ENCODE data around the gene INPP5F.

INPP5F gene

GRCh38 chr10:119849944-119850343 is 124.1 kb downstream of the INPP5F start:
- Histone ChIP-seq H3K36me3 (ENCODE audit: control insufficient read depth in 2 of 2, insufficient read depth in 2 of 2, low read length in 2 of 2) (peaks cover 24 to 32% of the 10 kb centered on the region in 2 donors), H3K4me3 (ENCODE audit: low read length in 2 of 2) (no peak overlapping the region), H3K27me3 (ENCODE audit: control insufficient read depth in 1 of 2, insufficient read depth in 2 of 2, low read length in 2 of 2) (no peaks in the 10 kb centered on the region), H3K27ac (ENCODE audit: low read length) (no peak overlapping the region), H3K9me3 (ENCODE audit: control insufficient read depth in 2 of 2, low read length in 2 of 2) (no peaks in the 10 kb centered on the region), H3K9ac (ENCODE audit: low read length in 2 of 2) (no peak overlapping the region), H3K4me1 (ENCODE audit: control insufficient read depth, insufficient read depth, low read length) (no peaks in the 10 kb centered on the region)

- no peak overlapping the region for H3K27ac ChIP-seq (ENCODE audit: low read length)
Measured at GRCh38 chr10:119852277-119852676, 126.4 kb downstream of the INPP5F start.

GRCh38 chr10:119852822-119853221 is 127.0 kb downstream of the INPP5F start:
- H3K36me3 ChIP-seq (ENCODE audit: control insufficient read depth in 2 of 2, insufficient read depth in 2 of 2, low read length in 2 of 2): peaks cover 10 to 30% of the 10 kb centered on the region in 2 donors
- no peaks in the 10 kb centered on the region for H3K4me1 ChIP-seq (ENCODE audit: control insufficient read depth, insufficient read depth, low read length)

More at GRCh38 chr10:119852277-119852676, 126.4 kb downstream of the INPP5F start:
- Histone ChIP-seq H3K4me3 (ENCODE audit: low read length in 2 of 2) (no peak overlapping the region), H3K4me1 (ENCODE audit: control insufficient read depth, insufficient read depth, low read length) (no peaks in the 10 kb centered on the region), H3K36me3 (ENCODE audit: control insufficient read depth in 2 of 2, insufficient read depth in 2 of 2, low read length in 2 of 2) (peaks cover 10 to 30% of the 10 kb centered on the region in 2 donors), H3K27me3 (ENCODE audit: control insufficient read depth in 1 of 2, insufficient read depth in 2 of 2, low read length in 2 of 2) (no peaks in the 10 kb centered on the region), H3K9ac (ENCODE audit: low read length in 2 of 2) (no peak overlapping the region), H3K9me3 (ENCODE audit: control insufficient read depth in 2 of 2, low read length in 2 of 2) (no peaks in the 10 kb centered on the region)

GRCh38 chr10:119853574-119853973 is 127.7 kb downstream of the INPP5F start:
- H3K36me3 ChIP-seq (ENCODE audit: control insufficient read depth in 2 of 2, insufficient read depth in 2 of 2, low read length in 2 of 2): peaks cover 10 to 30% of the 10 kb centered on the region in 2 donors
- H3K27me3 ChIP-seq (ENCODE audit: control insufficient read depth in 1 of 2, insufficient read depth in 2 of 2, low read length in 2 of 2): no peaks in the 10 kb centered on the region
- no peak overlapping the region for H3K4me3 ChIP-seq (ENCODE audit: low read length in 2 of 2)
- no peak overlapping the region for H3K27ac ChIP-seq (ENCODE audit: low read length)
- no peaks in the 10 kb centered on the region for H3K4me1 ChIP-seq (ENCODE audit: control insufficient read depth, insufficient read depth, low read length)
- no peaks in the 10 kb centered on the region for H3K9me3 ChIP-seq (ENCODE audit: control insufficient read depth in 2 of 2, low read length in 2 of 2)
- H3K9ac ChIP-seq (ENCODE audit: low read length in 2 of 2): no peak overlapping the region

More at GRCh38 chr10:119852822-119853221, 127.0 kb downstream of the INPP5F start:
- H3K9ac ChIP-seq (ENCODE audit: low read length in 2 of 2): no peak overlapping the region
- H3K4me3 ChIP-seq (ENCODE audit: low read length in 2 of 2): no peak overlapping the region
- no peak overlapping the region for H3K27ac ChIP-seq (ENCODE audit: low read length)
- no peaks in the 10 kb centered on the region for H3K27me3 ChIP-seq (ENCODE audit: control insufficient read depth in 1 of 2, insufficient read depth in 2 of 2, low read length in 2 of 2)
- no peaks in the 10 kb centered on the region for H3K9me3 ChIP-seq (ENCODE audit: control insufficient read depth in 2 of 2, low read length in 2 of 2)

- H3K4me1 ChIP-seq (ENCODE audit: control insufficient read depth, insufficient read depth, low read length): no peaks in the 10 kb centered on the region
- no peak overlapping the region for H3K27ac ChIP-seq (ENCODE audit: low read length)
- no peak overlapping the region for H3K4me3 ChIP-seq (ENCODE audit: low read length in 2 of 2)
- H3K27me3 ChIP-seq (ENCODE audit: control insufficient read depth in 1 of 2, insufficient read depth in 2 of 2, low read length in 2 of 2): no peaks in the 10 kb centered on the region
- H3K9ac ChIP-seq (ENCODE audit: low read length in 2 of 2): no peak overlapping the region
- H3K9me3 ChIP-seq (ENCODE audit: control insufficient read depth in 2 of 2, low read length in 2 of 2): no peaks in the 10 kb centered on the region
- peaks cover 0 to 17% of the 10 kb centered on the region in 2 donors for H3K36me3 ChIP-seq (ENCODE audit: control insufficient read depth in 2 of 2, insufficient read depth in 2 of 2, low read length in 2 of 2)
Measured at GRCh38 chr10:119858063-119858462, 132.2 kb downstream of the INPP5F start.

- peaks cover 0 to 9% of the 10 kb centered on the region in 2 donors for H3K36me3 ChIP-seq (ENCODE audit: control insufficient read depth in 2 of 2, insufficient read depth in 2 of 2, low read length in 2 of 2)
- no peak overlapping the region for H3K4me3 ChIP-seq (ENCODE audit: low read length in 2 of 2)
- no peaks in the 10 kb centered on the region for H3K9me3 ChIP-seq (ENCODE audit: control insufficient read depth in 2 of 2, low read length in 2 of 2)
- H3K9ac ChIP-seq (ENCODE audit: low read length in 2 of 2): no peak overlapping the region
- H3K27ac ChIP-seq (ENCODE audit: low read length): no peak overlapping the region
- no peaks in the 10 kb centered on the region for H3K4me1 ChIP-seq (ENCODE audit: control insufficient read depth, insufficient read depth, low read length)
- H3K27me3 ChIP-seq (ENCODE audit: control insufficient read depth in 1 of 2, insufficient read depth in 2 of 2, low read length in 2 of 2): no peaks in the 10 kb centered on the region
Measured at GRCh38 chr10:119859420-119860258, 133.8 kb downstream of the INPP5F start.

GRCh38 chr10:119860866-119861607 is 135.2 kb downstream of the INPP5F start:
- no peak overlapping the region for H3K4me3 ChIP-seq (ENCODE audit: low read length in 2 of 2)
- H3K27me3 ChIP-seq (ENCODE audit: control insufficient read depth in 1 of 2, insufficient read depth in 2 of 2, low read length in 2 of 2): no peaks in the 10 kb centered on the region
- peaks cover 0 to 6% of the 10 kb centered on the region in 2 donors for H3K36me3 ChIP-seq (ENCODE audit: control insufficient read depth in 2 of 2, insufficient read depth in 2 of 2, low read length in 2 of 2)
- no peaks in the 10 kb centered on the region for H3K9me3 ChIP-seq (ENCODE audit: control insufficient read depth in 2 of 2, low read length in 2 of 2)
- H3K27ac ChIP-seq (ENCODE audit: low read length): no peak overlapping the region
- no peaks in the 10 kb centered on the region for H3K4me1 ChIP-seq (ENCODE audit: control insufficient read depth, insufficient read depth, low read length)
- no peak overlapping the region for H3K9ac ChIP-seq (ENCODE audit: low read length in 2 of 2)

GRCh38 chr10:119862524-119862923 is 136.7 kb downstream of the INPP5F start:
- no peaks in the 10 kb centered on the region for H3K27me3 ChIP-seq (ENCODE audit: control insufficient read depth in 1 of 2, insufficient read depth in 2 of 2, low read length in 2 of 2)
- H3K4me3 ChIP-seq (ENCODE audit: low read length in 2 of 2): no peak overlapping the region
- no peaks in the 10 kb centered on the region for H3K9me3 ChIP-seq (ENCODE audit: control insufficient read depth in 2 of 2, low read length in 2 of 2)
- no peak overlapping the region for H3K27ac ChIP-seq (ENCODE audit: low read length)
- no peaks in the 10 kb centered on the region for H3K36me3 ChIP-seq (ENCODE audit: control insufficient read depth in 2 of 2, insufficient read depth in 2 of 2, low read length in 2 of 2)
- H3K9ac ChIP-seq (ENCODE audit: low read length in 2 of 2): no peak overlapping the region
- no peaks in the 10 kb centered on the region for H3K4me1 ChIP-seq (ENCODE audit: control insufficient read depth, insufficient read depth, low read length)

- Histone ChIP-seq H3K4me1 (ENCODE audit: control insufficient read depth, insufficient read depth, low read length) (no peaks in the 10 kb centered on the region), H3K27ac (ENCODE audit: low read length) (no peak overlapping the region), H3K36me3 (ENCODE audit: control insufficient read depth in 2 of 2, insufficient read depth in 2 of 2, low read length in 2 of 2) (no peaks in the 10 kb centered on the region), H3K9ac (ENCODE audit: low read length in 2 of 2) (no peak overlapping the region), H3K9me3 (ENCODE audit: control insufficient read depth in 2 of 2, low read length in 2 of 2) (no peaks in the 10 kb centered on the region), H3K27me3 (ENCODE audit: control insufficient read depth in 1 of 2, insufficient read depth in 2 of 2, low read length in 2 of 2) (no peaks in the 10 kb centered on the region), H3K4me3 (ENCODE audit: low read length in 2 of 2) (no peak overlapping the region)
Measured at GRCh38 chr10:119863951-119864565, 138.2 kb downstream of the INPP5F start.

- H3K9ac ChIP-seq (ENCODE audit: low read length in 2 of 2): no peak overlapping the region
Measured at GRCh38 chr10:119865699-119866240, 139.9 kb downstream of the INPP5F start.

More at GRCh38 chr10:119865699-119866240, 139.9 kb downstream of the INPP5F start:
- H3K9me3 ChIP-seq (ENCODE audit: control insufficient read depth in 2 of 2, low read length in 2 of 2): no peaks in the 10 kb centered on the region
- no peaks in the 10 kb centered on the region for H3K36me3 ChIP-seq (ENCODE audit: control insufficient read depth in 2 of 2, insufficient read depth in 2 of 2, low read length in 2 of 2)
- H3K4me1 ChIP-seq (ENCODE audit: control insufficient read depth, insufficient read depth, low read length): no peaks in the 10 kb centered on the region
- H3K27ac ChIP-seq (ENCODE audit: low read length): no peak overlapping the region
- no peaks in the 10 kb centered on the region for H3K27me3 ChIP-seq (ENCODE audit: control insufficient read depth in 1 of 2, insufficient read depth in 2 of 2, low read length in 2 of 2)
- H3K4me3 ChIP-seq (ENCODE audit: low read length in 2 of 2): no peak overlapping the region

Measured in stomach smooth muscle (tissue), 2 donors.